GM12872 (cell line): Measurements from ENCODE around the gene ZNF200.

ENCODE experiments used
- TF ChIP-seq, protein P1 (sequence below): IDR thresholded peaks from 3 replicates; pipeline ENCODE4 v1.5.1; 2011; ENCODE audit warnings: low read depth, mild to moderate bottlenecking, low read length, moderate library complexity; ENCODE audit not compliant: insufficient read depth

Gene ZNF200, protein sequence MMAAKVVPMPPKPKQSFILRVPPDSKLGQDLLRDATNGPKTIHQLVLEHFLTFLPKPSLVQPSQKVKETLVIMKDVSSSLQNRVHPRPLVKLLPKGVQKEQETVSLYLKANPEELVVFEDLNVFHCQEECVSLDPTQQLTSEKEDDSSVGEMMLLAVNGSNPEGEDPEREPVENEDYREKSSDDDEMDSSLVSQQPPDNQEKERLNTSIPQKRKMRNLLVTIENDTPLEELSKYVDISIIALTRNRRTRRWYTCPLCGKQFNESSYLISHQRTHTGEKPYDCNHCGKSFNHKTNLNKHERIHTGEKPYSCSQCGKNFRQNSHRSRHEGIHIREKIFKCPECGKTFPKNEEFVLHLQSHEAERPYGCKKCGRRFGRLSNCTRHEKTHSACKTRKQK

DNA sequence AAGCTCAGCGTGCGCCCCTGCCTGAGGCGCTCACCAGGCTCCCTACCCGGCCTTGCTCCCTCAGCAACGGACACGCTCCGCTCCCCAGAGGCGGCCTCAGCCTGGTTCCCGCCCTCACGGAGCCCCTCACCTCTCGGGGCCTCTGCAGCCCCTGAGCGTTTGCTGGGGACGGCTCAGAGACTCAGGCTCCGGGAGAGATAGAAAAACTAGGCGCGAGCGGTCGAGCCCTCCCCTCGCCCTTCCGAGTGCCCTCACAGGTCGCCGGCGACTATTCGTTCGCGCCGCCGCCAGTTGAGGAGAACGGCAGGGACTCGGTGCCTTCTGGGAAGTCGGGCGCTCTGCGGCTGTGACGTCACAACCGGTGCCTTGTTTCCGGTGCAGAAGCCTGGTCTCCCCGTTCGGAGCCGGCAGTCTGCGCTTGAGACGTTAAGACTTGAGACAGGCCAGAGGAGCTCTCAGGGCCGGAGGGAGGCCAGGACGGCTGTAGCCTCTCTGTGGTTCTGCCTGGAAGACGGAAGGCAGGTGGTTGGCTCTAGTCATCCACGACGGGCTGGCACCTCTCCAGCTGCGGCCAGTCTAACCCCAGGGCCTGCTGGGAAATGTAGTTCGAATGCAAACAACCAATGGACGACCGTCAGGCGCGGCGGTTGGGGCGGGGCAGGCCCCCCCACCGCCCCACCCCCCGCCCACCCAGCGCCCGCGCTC, at the start of gene ZNF200:
ZNF200 (minus strand) TSS at position 302 of the 705 bp plus-strand sequence. CDS start 1,403 bp downstream, outside the sequence.
- TF ChIP-seq, protein P1, sequence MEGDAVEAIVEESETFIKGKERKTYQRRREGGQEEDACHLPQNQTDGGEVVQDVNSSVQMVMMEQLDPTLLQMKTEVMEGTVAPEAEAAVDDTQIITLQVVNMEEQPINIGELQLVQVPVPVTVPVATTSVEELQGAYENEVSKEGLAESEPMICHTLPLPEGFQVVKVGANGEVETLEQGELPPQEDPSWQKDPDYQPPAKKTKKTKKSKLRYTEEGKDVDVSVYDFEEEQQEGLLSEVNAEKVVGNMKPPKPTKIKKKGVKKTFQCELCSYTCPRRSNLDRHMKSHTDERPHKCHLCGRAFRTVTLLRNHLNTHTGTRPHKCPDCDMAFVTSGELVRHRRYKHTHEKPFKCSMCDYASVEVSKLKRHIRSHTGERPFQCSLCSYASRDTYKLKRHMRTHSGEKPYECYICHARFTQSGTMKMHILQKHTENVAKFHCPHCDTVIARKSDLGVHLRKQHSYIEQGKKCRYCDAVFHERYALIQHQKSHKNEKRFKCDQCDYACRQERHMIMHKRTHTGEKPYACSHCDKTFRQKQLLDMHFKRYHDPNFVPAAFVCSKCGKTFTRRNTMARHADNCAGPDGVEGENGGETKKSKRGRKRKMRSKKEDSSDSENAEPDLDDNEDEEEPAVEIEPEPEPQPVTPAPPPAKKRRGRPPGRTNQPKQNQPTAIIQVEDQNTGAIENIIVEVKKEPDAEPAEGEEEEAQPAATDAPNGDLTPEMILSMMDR: no peak

DNA sequence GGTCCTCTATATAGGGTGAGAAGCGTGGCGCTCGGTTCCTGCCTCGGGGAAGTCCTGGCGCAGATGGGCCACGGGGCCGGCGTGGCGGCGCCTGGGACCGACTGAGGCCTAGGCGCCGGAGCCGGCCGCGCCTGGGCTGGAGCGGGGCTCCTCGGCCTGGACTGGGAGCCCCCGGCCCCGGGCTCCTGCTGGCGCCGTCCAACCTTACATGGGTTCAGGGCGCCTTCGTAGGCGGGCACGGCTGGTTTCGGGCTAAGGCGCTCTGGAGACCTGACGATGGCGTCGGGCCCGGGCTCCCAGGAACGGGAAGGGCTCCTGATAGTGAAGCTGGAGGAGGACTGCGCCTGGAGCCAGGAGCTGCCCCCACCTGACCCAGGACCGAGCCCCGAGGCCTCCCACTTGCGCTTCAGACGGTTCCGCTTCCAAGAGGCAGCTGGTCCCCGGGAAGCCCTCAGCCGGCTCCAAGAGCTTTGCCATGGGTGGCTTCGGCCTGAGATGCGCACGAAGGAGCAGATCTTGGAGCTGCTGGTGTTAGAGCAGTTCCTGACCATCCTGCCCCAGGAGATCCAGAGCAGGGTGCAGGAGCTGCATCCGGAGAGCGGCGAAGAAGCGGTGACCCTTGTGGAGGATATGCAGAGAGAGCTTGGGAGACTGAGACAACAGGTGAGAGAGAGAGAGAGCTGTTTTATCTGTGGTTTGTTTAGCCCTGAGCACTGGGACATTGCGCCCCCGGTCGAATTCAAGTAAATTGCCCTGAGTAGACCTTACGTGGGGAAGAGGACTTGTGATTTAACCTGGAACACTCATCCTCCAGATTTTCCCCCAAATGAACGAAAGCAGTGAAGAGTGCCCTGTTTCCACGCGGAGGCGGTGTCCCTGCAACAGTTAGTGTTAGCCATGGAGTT, 48.8 kb upstream of the ZNF200 start:
- TF ChIP-seq, protein P1: no peak

DNA sequence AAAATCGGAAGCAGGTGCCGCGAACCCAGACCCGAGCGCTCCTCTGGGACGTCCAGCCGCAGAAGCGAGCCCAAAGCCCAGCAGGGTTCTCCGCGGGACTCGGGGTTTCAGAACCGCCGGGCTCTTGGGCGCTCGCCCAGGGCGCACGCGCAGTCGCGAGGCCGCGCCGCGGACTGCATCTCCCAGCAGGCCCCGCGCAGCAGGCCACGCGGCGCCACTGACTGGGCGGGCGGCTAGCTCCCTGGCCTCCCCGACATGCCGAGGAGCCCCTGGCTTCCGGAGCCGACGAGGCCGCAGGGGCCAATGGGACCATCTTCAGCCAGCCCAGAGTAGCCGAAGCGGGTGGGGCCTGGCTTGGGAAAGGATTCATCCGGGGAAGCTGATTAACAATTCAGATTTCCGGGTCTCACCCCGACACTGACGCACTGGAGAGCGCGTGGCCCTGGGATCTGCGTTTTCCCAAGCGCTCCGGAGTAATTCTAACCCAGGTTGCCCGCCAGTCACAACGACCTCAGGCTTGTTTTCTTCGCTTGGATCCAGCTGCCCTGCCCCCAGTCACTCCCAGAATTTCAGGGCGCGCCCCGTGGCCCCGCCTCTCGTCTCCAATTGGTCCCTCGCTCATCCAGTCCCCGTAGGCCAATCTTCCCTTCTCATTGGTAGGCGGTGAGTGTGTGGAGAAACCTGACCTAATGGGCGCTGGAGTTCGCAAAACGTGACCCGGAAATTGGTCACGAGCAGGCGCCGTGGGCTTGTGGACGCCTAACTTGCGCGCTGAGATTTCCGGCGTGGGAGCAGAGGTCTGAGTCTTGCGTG, 48.0 kb upstream of the ZNF200 start, which contains the start of gene ZNF263:
ZNF263 (plus strand) TSS at position 762 of the 813 bp plus-strand sequence. CDS start 328 bp downstream, outside the sequence.
- TF ChIP-seq, protein P1: no peak

DNA sequence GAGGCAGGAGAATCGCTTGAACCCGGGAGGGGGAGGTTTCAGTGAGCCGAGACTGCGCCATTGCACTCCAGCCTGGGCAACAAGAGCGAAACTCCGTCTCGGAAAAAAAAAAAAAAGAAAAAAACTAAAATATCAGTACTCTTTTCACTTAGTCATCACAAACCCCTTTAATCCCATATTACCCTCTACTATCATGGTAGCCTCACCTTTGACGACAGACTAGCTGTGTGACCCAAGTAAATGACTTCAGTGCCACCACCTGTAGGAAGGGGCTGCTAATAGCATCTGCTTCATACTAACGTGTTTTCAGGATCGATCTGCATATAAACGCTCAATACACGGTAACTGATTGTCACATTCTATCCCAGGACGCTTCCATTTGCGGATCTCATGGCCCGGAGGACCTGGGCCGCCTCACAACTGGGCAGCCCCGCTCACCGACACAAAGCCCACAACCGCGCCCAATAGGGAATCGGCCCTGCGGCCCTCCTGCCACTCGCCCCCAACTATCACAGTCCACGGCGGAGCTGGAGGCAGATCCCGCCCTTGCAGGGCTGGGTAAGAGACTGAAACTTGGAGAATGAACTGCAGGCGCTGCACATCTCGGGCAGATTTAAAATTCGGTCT, 47.3 kb upstream of the ZNF200 start:
- TF ChIP-seq, protein P1: no peak

DNA sequence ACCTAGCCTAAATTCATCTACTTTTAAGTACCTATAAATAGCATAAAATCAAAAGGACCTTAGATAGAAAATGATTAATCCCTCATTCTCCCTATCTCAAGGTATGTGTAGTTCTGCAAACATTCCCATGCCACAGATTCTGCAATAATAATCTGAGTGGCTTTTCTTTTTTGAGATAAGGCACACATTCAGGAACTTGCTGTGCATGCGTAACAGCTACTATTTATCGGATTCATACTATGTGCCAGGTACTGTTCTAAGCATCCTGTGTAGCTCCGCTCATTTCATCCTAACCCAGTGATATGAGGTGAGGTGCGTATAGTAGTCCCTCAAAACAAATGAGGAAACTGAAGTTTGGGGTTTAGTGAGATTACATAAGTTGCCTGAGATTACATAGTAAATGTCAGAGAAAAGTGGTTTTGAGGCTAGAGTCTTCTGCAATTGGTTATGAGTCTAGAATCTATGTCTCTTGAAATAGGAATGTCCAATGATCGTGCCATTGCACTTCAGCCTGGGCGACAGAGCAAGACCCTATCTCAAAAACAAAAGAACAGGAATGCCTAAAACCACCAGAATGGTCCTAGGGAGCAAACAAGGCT, 46.4 kb upstream of the ZNF200 start:
- TF ChIP-seq, protein P1: no peak

DNA sequence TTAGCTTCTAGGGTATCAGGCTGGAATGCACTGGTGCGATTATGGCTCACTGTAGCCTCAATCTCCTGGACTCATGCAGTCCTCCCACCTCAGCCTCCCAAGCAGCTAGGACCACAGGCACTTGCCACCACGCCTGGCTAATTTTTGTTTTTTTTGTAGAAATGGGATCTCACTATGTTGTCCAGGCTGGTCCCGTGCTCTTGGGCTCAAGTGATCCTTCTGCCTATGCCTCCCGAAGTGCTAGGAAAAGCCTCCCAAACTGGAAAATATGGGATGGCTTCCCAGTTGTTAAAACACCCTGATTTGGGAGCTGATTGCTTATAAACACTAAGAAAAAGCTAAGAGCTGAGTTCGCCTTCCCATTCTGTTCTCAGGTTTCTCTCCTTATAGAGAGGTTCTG, 41.7 kb upstream of the ZNF200 start:
- TF ChIP-seq, protein P1: no peak
